GM12878 (cell line): Measurements from ENCODE around the gene KLHL3. TPM values are rescaled to one million over a fixed set of nuclear protein-coding genes. Genes with fewer than 3 reads are reported as not detected.

Experiments used
- ATAC-seq: fragments of 200-7000 bp; cut with Tn5 transposase; 3 replicates; pipeline ENCODE4 v1.9.1; 2020; ENCODE audit warnings: mild to moderate bottlenecking, moderate library complexity
- BruUV-seq: library from RNA; stranded (reverse); fragments of 400-500 nt; replicated peaks from 2 replicates; lab custom pipeline; 2021; lab: Mats Ljungman, UMichigan
- CTCF ChIA-PET: fragments of 300-600 bp; sonication (Branson Sonifier 250); formaldehyde crosslinking; extraction: SDS; loops from one replicate; lab custom pipeline; 2021; ENCODE audit warnings: inconsistent platforms; lab: Yijun Ruan, JAX
- POLR2A ChIA-PET: fragments of 350-600 bp; formaldehyde crosslinking; extraction: SDS; loops from one replicate; lab custom pipeline; 2021; ENCODE audit warnings: inconsistent platforms; lab: Charles Lee
- RAD21 ChIA-PET: fragments of 300-600 bp; sonication (Branson Sonifier 250); formaldehyde crosslinking; loops from one replicate; lab custom pipeline; 2023; ENCODE audit warnings: antibody characterized with exemption; ENCODE audit not compliant: unreplicated experiment; lab: Charles Lee
- SMC1A ChIA-PET: fragments of 300-600 bp; sonication (Branson Sonifier 250); formaldehyde crosslinking; loops from one replicate; lab custom pipeline; 2023; ENCODE audit not compliant: unreplicated experiment, uncharacterized antibody; lab: Charles Lee
- DNase-seq: peaks from one replicate; pipeline ENCODE4 v3.0.0-alpha.2; 2011; ENCODE audit warnings: low read depth, low spot score
- FAIRE-seq: peaks from 3 replicates; lab custom pipeline; 2011; peaks lifted over from hg19 to GRCh38; lab: Jason Lieb, UNC
- H2AFZ ChIP-seq: 2 replicates; pipeline ENCODE4 v1.6.0; 2011; ENCODE audit warnings: low read depth, low read length, control low read depth; ENCODE audit not compliant: control insufficient read depth
- H3K27ac ChIP-seq: 2 replicates; pipeline ENCODE4 v1.5.1; 2011; ENCODE audit warnings: control low read depth; ENCODE audit not compliant: control insufficient read depth, insufficient read depth
- H3K27me3 ChIP-seq, 2 experiments: replicated peaks in 1 of 2; 2 replicates each; pipeline versions ENCODE4 v1.6.0 to v1.6.1; 2011; ENCODE audit warnings: low read length in 1 of 2; ENCODE audit not compliant: control insufficient read depth in 2 of 2, insufficient read depth in 2 of 2
- H3K36me3 ChIP-seq, 2 experiments: 2 replicates each; pipeline ENCODE4 v1.5.1; 2011; ENCODE audit warnings: low read length in 1 of 2; ENCODE audit not compliant: control insufficient read depth in 2 of 2, insufficient read depth in 2 of 2
- H3K4me1 ChIP-seq: 2 replicates; pipeline ENCODE4 v1.6.1; 2011; ENCODE audit warnings: mild to moderate bottlenecking, low read length, moderate library complexity, mixed read lengths; ENCODE audit not compliant: control insufficient read depth, insufficient read depth
- H3K4me2 ChIP-seq: 2 replicates; pipeline ENCODE4 v1.6.0; 2011; ENCODE audit warnings: control low read depth; ENCODE audit not compliant: control insufficient read depth, insufficient read depth
- H3K4me3 ChIP-seq: fragments of 200-600 bp; sonication (generic); 2 replicates; pipeline ENCODE4 v1.5.1; 2016
- H3K79me2 ChIP-seq: 2 replicates; pipeline ENCODE4 v1.6.0; 2011; ENCODE audit warnings: low read length; ENCODE audit not compliant: control insufficient read depth, insufficient read depth
- H3K9ac ChIP-seq: 2 replicates; pipeline ENCODE4 v1.8.0; 2011; ENCODE audit warnings: low read length, control low read depth, mixed read lengths; ENCODE audit not compliant: control insufficient read depth, insufficient read depth
- H3K9me3 ChIP-seq: replicated peaks from 3 replicates; pipeline ENCODE4 v1.5.1; 2011; ENCODE audit warnings: mild to moderate bottlenecking, low read length; ENCODE audit not compliant: control insufficient read depth, insufficient read depth
- H4K20me1 ChIP-seq: 2 replicates; pipeline ENCODE4 v1.6.0; 2011; ENCODE audit not compliant: control insufficient read depth, insufficient read depth
- ATF7 ChIP-seq: fragments of 450-650 bp; IDR thresholded peaks from 2 replicates; pipeline ENCODE4 v1.6.1; 2016; ENCODE audit warnings: low read depth, mild to moderate bottlenecking
- BACH1 ChIP-seq: fragments of 450-650 bp; IDR thresholded peaks from 2 replicates; pipeline ENCODE4 v1.6.1; 2017; ENCODE audit warnings: mild to moderate bottlenecking, borderline replicate concordance
- CHD1 ChIP-seq: IDR thresholded peaks from 2 replicates; pipeline ENCODE4 v1.6.1; 2012; ENCODE audit warnings: low read depth, low read length, improper control_type of control experiment
- IKZF1 ChIP-seq: fragments of 450-650 bp; conservative IDR thresholded peaks from 2 replicates; pipeline ENCODE4 v1.6.1; 2017; ENCODE audit warnings: antibody characterized with exemption, mild to moderate bottlenecking
- KAT2A ChIP-seq: conservative IDR thresholded peaks from 2 replicates; pipeline ENCODE4 v1.6.1; 2011; ENCODE audit warnings: low read depth, low read length; ENCODE audit not compliant: control insufficient read depth
- MAX ChIP-seq: IDR thresholded peaks from 2 replicates; pipeline ENCODE4 v1.6.1; 2012; ENCODE audit warnings: low read depth, low read length, improper control_type of control experiment
- MLLT1 ChIP-seq: fragments of 450-650 bp; IDR thresholded peaks from 2 replicates; pipeline ENCODE4 v1.6.1; 2016; ENCODE audit warnings: mild to moderate bottlenecking
- MTA2 ChIP-seq: fragments of 450-650 bp; IDR thresholded peaks from 2 replicates; pipeline ENCODE4 v1.6.1; 2016; ENCODE audit warnings: low read depth, mild to moderate bottlenecking, moderate library complexity
- MYB ChIP-seq: fragments of 150-350 bp; IDR thresholded peaks from 2 replicates; pipeline ENCODE4 v1.6.1; 2014; ENCODE audit warnings: mild to moderate bottlenecking, low read depth, low read length, borderline replicate concordance
- NBN ChIP-seq: fragments of 450-650 bp; IDR thresholded peaks from 2 replicates; pipeline ENCODE4 v1.6.1; 2016
- POU2F2 ChIP-seq: IDR thresholded peaks from 3 replicates; pipeline ENCODE4 v1.6.1; 2011; ENCODE audit warnings: low read depth, mild to moderate bottlenecking, low read length, borderline replicate concordance
- SPI1 ChIP-seq: IDR thresholded peaks from 2 replicates; pipeline ENCODE4 v1.6.1; 2011; ENCODE audit warnings: low read depth, mild to moderate bottlenecking, low read length, moderate library complexity, borderline replicate concordance; ENCODE audit not compliant: insufficient read depth
- YBX1 ChIP-seq: fragments of 450-650 bp; IDR thresholded peaks from 2 replicates; pipeline ENCODE4 v1.6.1; 2016; ENCODE audit warnings: antibody characterized with exemption
- ZNF622 ChIP-seq: fragments of 450-650 bp; IDR thresholded peaks from 2 replicates; pipeline ENCODE4 v1.6.1; 2017; ENCODE audit warnings: mild to moderate bottlenecking, inconsistent platforms
- ZZZ3 ChIP-seq: IDR thresholded peaks from 2 replicates; pipeline ENCODE4 v1.6.1; 2011; ENCODE audit warnings: low read depth; ENCODE audit not compliant: control insufficient read depth, insufficient read length
- WGBS: methylation state at CpG from one replicate; pipeline ENCODE4 v1.1.6; 2016; ENCODE audit warnings: low lambda C conversion rate; ENCODE audit not compliant: insufficient replicate concordance, insufficient coverage; ENCODE audit errors: missing lambda C conversion rate; 5-methylcytosine and 5-hydroxymethylcytosine counted together
- in situ Hi-C: fragments of 300-500 bp; cut with MboI; formaldehyde crosslinking; loops from 9 replicates; pipeline ENCODE4 v1.14.3; 2018; ENCODE audit warnings: mixed read lengths
- intact Hi-C: fragments of 100-400 bp; cut with micrococcal nuclease; formaldehyde crosslinking; loops from one replicate; pipeline ENCODE4 v1.14.2; 2022; ENCODE audit not compliant: unreplicated experiment
- polyA plus RNA-seq, 11 experiments: library from polyadenylated mRNA; depleted of rRNA in 4 of 11; unstranded in 6 of 11; stranded (reverse) in 5 of 11; fragments of >200 nt; fragmentation: Nextera tagmentation in 4 of 11; fragmentation: Illumina TruSeq in 1 of 11; extraction: Ambion mirVana in 4 of 11; extraction: Trizol in 1 of 11; gene quantifications; 1 replicate in 1 of 11; 2 replicates in 10 of 11; pipeline versions ENCODE4 v1.2.1 to v1.2.3, GENCODE V29; 2011 to 2016; ENCODE audit warnings: inconsistent platforms in 2 of 11, missing spikeins in 2 of 11, low read depth in 1 of 11
- total RNA-seq, 4 experiments: library from RNA; depleted of rRNA in 3 of 4; stranded (reverse); fragments of >200 nt in 3 of 4; fragmentation: Illumina TruSeq in 1 of 4; extraction: Trizol in 1 of 4; gene quantifications; 2 replicates each; pipeline versions ENCODE4 v1.2.1 to v1.2.3, GENCODE V29; 2013 to 2021

The KLHL3 gene
- total and polyA plus RNA-seq, 10 of the 15 experiments (the other 5 are each of a cell fraction or from before 2014, with no cell fraction given): 1.7 to 11.7 (median 5.6) TPM

- BruUV-seq: no TSS peak
- Histone ChIP-seq H2AFZ (peak overlapping the region; percentile 11), H3K4me2 (peak overlapping the region; percentile 88), H3K27me3 (no peaks in the 10 kb centered on the region), H3K4me1 (peaks cover 15% of the 10 kb centered on the region), H3K9me3 (no peaks in the 10 kb centered on the region; the same call in 2 of the 3 replicates), H3K9ac (peak overlapping the region; percentile 52), H3K4me3 (peak overlapping the region; percentile 61), H3K36me3 (no peaks in the 10 kb centered on the region), H3K27ac (peak overlapping the region; percentile 86), H3K79me2 (peaks cover 8% of the 10 kb centered on the region), H4K20me1 (no peaks in the 10 kb centered on the region)
- DNase-seq: no peak
- TF ChIP-seq MYB (no peak), IKZF1 (0 out of 2 replicates have a peak, but pooled peaks have one; percentile 11)
- in situ Hi-C loops: loop anchor here (5.0 kb wide), 1 partner anchor 78 kb away; no protein-coding TSS in a partner anchor
- 67% methylated on average over 14 of the region's 14 CpGs for WGBS
- ChIA-PET RAD21 (interaction anchor here (1.1 to 3.2 kb wide), 4 partner anchors 18 to 105 kb away, joined by 4 to 28 read pairs (median 14); no protein-coding TSS in a partner anchor), POLR2A (interaction anchor here (1.3 kb wide), 1 partner anchor 16 kb away, joined by 4 read pairs; no protein-coding TSS in a partner anchor), CTCF (interaction anchor here (0.8 to 18.4 kb wide), 7 partner anchors 13 to 107 kb away, joined by 4 to 619 read pairs (median 20); no protein-coding TSS in a partner anchor), SMC1A (interaction anchor here (1.3 to 4.4 kb wide), 5 partner anchors 11 to 108 kb away, joined by 4 to 56 read pairs (median 10); no protein-coding TSS in a partner anchor)
- ATAC-seq: peak; percentile 43
- intact Hi-C loops: no loop called here
- FAIRE-seq: no peak
Measured at GRCh38 chr5:137734962-137735554, 831 bp downstream of the KLHL3 start.

- DNase-seq (no peak), FAIRE-seq (no peak), ATAC-seq (peak; percentile 6; the same call in 2 of the 3 replicates)
- POLR2A ChIA-PET: no interaction called here
- no peaks in the 10 kb centered on the region for H3K27me3 ChIP-seq
- RAD21 ChIA-PET: interaction anchor here (1.3 kb wide), 1 partner anchor 8 kb away, joined by 6 read pairs; no protein-coding TSS in a partner anchor
- H3K9ac ChIP-seq: peak overlapping the region; percentile 52
- H3K4me1 ChIP-seq: peaks cover 15% of the 10 kb centered on the region
- H3K27ac ChIP-seq: peak overlapping the region; percentile 86; the same call in 1 of the 2 replicates
- H3K36me3 ChIP-seq: no peaks in the 10 kb centered on the region
- SMC1A ChIA-PET: interaction anchor here (4.4 kb wide), 1 partner anchor 75 kb away, joined by 56 read pairs; no protein-coding TSS in a partner anchor
- H3K9me3 ChIP-seq: no peaks in the 10 kb centered on the region; the same call in 2 of the 3 replicates
- in situ Hi-C loops: no loop called here
- CTCF ChIA-PET: interaction anchor here (1.1 to 18.4 kb wide), 5 partner anchors 8 to 105 kb away, joined by 3 to 619 read pairs (median 20); no protein-coding TSS in a partner anchor
- 78% methylated on average over 2 of the region's 2 CpGs for WGBS
- H3K79me2 ChIP-seq: peaks cover 8% of the 10 kb centered on the region
- intact Hi-C loops: no loop called here
- peak overlapping the region; percentile 88 for H3K4me2 ChIP-seq
- H2AFZ ChIP-seq: peak overlapping the region; percentile 11
- no TSS peak for BruUV-seq
- peak overlapping the region; percentile 61 for H3K4me3 ChIP-seq
- H4K20me1 ChIP-seq: no peaks in the 10 kb centered on the region
- TF ChIP-seq ZNF622 (no peak), CHD1 (no peak), MLLT1 (no peak), SPI1 (no peak), MAX (no peak), POU2F2 (no peak), KAT2A (no peak), ATF7 (no peak), BACH1 (no peak), MTA2 (no peak), NBN (no peak), YBX1 (no peak), ZZZ3 (no peak)
Measured at GRCh38 chr5:137734331-137734730, 1.6 kb downstream of the KLHL3 start.
